ENCODE results near the gene TMEM130. TPM values are rescaled to one million over a fixed set of nuclear protein-coding genes. Genes with fewer than 3 reads are reported as not detected.

The TMEM130 gene
- total and polyA plus RNA-seq, 10 of the 15 experiments (the other 5 are each of a cell fraction or from before 2014, with no cell fraction given), result 0.04 to 0.15 (median 0.11) TPM; not detected in 7

- TF ChIP-seq RELB (IDR thresholded peaks at IDR 0.05; ENCODE audit: low read depth), result no peak
Observed at GRCh38 chr7:98913026-98913425, 43.2 kb upstream of the TMEM130 start (continued).

GRCh38 chr7:98911916-98912315 is 42.1 kb upstream of the TMEM130 start:
- H3K9me3 ChIP-seq (replicated peaks; ENCODE audit: control insufficient read depth, insufficient read depth, low read length), result no peaks in the 10 kb centered on the region
- ATAC-seq (no peak), FAIRE-seq (no peak), DNase-seq (ENCODE audit: low read depth, low spot score) (no peak)
- no peaks in the 10 kb centered on the region for H3K4me1 ChIP-seq (ENCODE audit: control insufficient read depth, insufficient read depth, low read length)
- ChIA-PET CTCF (no interaction called here), SMC1A (ENCODE audit: uncharacterized antibody, unreplicated experiment) (no interaction called here), RAD21 (ENCODE audit: unreplicated experiment) (no interaction called here), POLR2A (no interaction called here)
- H3K4me2 ChIP-seq (ENCODE audit: control insufficient read depth, insufficient read depth), result no peak overlapping the region
- no TSS peak for BruUV-seq (replicated peaks)
- no peaks in the 10 kb centered on the region for H3K27me3 ChIP-seq (replicated peaks in 1 of 2; ENCODE audit: control insufficient read depth in 2 of 2, insufficient read depth in 2 of 2, low read length in 1 of 2)
- peaks cover 18 to 20% of the 10 kb centered on the region in 2 experiments for H3K36me3 ChIP-seq (ENCODE audit: control insufficient read depth in 2 of 2, insufficient read depth in 2 of 2, low read length in 1 of 2)
- no peak overlapping the region for H3K4me3 ChIP-seq
- 95% methylated on average over 5 of the region's 5 CpGs for WGBS (ENCODE audit: insufficient coverage, insufficient replicate concordance, low lambda C conversion rate, missing lambda C conversion rate)
- H2AFZ ChIP-seq (ENCODE audit: control insufficient read depth, low read depth, low read length), result no peak overlapping the region
- H3K27ac ChIP-seq (ENCODE audit: control insufficient read depth, insufficient read depth), result no peak overlapping the region
- in situ Hi-C loops (cut with MboI) (no loop called here), intact Hi-C loops (cut with micrococcal nuclease; ENCODE audit: unreplicated experiment) (no loop called here)
- no peak overlapping the region for H3K9ac ChIP-seq (ENCODE audit: control insufficient read depth, insufficient read depth, low read length)
- no peaks in the 10 kb centered on the region for H3K79me2 ChIP-seq (ENCODE audit: control insufficient read depth, insufficient read depth, low read length)
- no peaks in the 10 kb centered on the region for H4K20me1 ChIP-seq (ENCODE audit: control insufficient read depth, insufficient read depth)
- TF ChIP-seq TBL1XR1 (IDR thresholded peaks at IDR 0.05; ENCODE audit: low read depth, low read length) (no peak), IRF3 (IDR thresholded peaks at IDR 0.05) (no peak), BRCA1 (IDR thresholded peaks at IDR 0.05; ENCODE audit: low read depth, low read length) (no peak), LARP7 (IDR thresholded peaks at IDR 0.05) (no peak), RAD51 (IDR thresholded peaks at IDR 0.05) (no peak), SRF (IDR thresholded peaks at IDR 0.05; ENCODE audit: low read depth in 2 of 2, low read length in 2 of 2) (no peak), FOXM1 (IDR thresholded peaks at IDR 0.05; ENCODE audit: low read depth, low read length) (no peak), SMARCA5 (IDR thresholded peaks at IDR 0.05) (no peak), GATAD2B (conservative IDR thresholded peaks at IDR 0.05; ENCODE audit: low read depth) (no peak), NR2F1 (conservative IDR thresholded peaks at IDR 0.05) (no peak), BMI1 (IDR thresholded peaks at IDR 0.05; ENCODE audit: borderline replicate concordance) (no peak), SPI1 (IDR thresholded peaks at IDR 0.05; ENCODE audit: borderline replicate concordance, insufficient read depth, low read depth, low read length) (no peak), BCL3 (IDR thresholded peaks at IDR 0.05; ENCODE audit: borderline replicate concordance, insufficient read depth, low read depth, low read length, poor library complexity, severe bottlenecking) (no peak), CBX5 (IDR thresholded peaks at IDR 0.05; ENCODE audit: low read depth) (no peak), ESRRA (IDR thresholded peaks at IDR 0.05; ENCODE audit: low read length) (no peak), MTA3 (IDR thresholded peaks at IDR 0.05; ENCODE audit: borderline replicate concordance, low read length) (no peak)

Measured in GM12878 (cell line).